HepG2 (cell line): ENCODE results near the gene GALR2. TPM values are rescaled to one million over a fixed set of nuclear protein-coding genes. Genes with fewer than 3 reads are reported as not detected.

Experiments
- HINFP ChIP-seq: sonication (generic); formaldehyde crosslinking; IDR thresholded peaks from 2 replicates; pipeline ENCODE4 v1.4.0; 2020; ENCODE audit warnings: low read depth, mild to moderate bottlenecking, missing genetic modification reagents
- HMGA1 ChIP-seq: sonication (generic); formaldehyde crosslinking; conservative IDR thresholded peaks from 2 replicates; pipeline ENCODE4 v1.4.0; 2020; ENCODE audit warnings: missing genetic modification reagents
- HNRNPK ChIP-seq: fragments of 200-400 bp; formaldehyde crosslinking; IDR thresholded peaks from 2 replicates; pipeline ENCODE4 v1.6.1; 2018; ENCODE audit warnings: low read length, low read depth, moderate library complexity, mild to moderate bottlenecking; ENCODE audit not compliant: poor library complexity, severe bottlenecking
- IKZF5 ChIP-seq: IDR thresholded peaks from 2 replicates; pipeline ENCODE4 v1.6.1; 2018; ENCODE audit warnings: missing genetic modification reagents, mild to moderate bottlenecking, missing compliant biosample characterization
- KAT8 ChIP-seq: IDR thresholded peaks from 2 replicates; pipeline ENCODE4 v1.6.1; 2016; ENCODE audit warnings: missing genetic modification reagents, missing compliant biosample characterization
- KDM2A ChIP-seq: sonication (generic); formaldehyde crosslinking; IDR thresholded peaks from 2 replicates; pipeline ENCODE4 v1.4.0; 2020; ENCODE audit warnings: low read depth, missing genetic modification reagents, borderline replicate concordance
- KDM6A ChIP-seq: IDR thresholded peaks from 2 replicates; pipeline ENCODE4 v1.6.1; 2016; ENCODE audit warnings: low read depth
- PHF20 ChIP-seq: sonication (generic); formaldehyde crosslinking; IDR thresholded peaks from 2 replicates; pipeline ENCODE4 v1.5.0; 2020; ENCODE audit warnings: mild to moderate bottlenecking, missing genetic modification reagents
- SATB2 ChIP-seq: sonication (generic); formaldehyde crosslinking; IDR thresholded peaks from 2 replicates; pipeline ENCODE4 v1.5.0; 2020; ENCODE audit warnings: missing genetic modification reagents
- ZHX1 ChIP-seq: sonication (generic); formaldehyde crosslinking; IDR thresholded peaks from 2 replicates; pipeline ENCODE4 v1.8.1; 2022; ENCODE audit warnings: low read depth, mild to moderate bottlenecking, missing genetic modification reagents
- ZNF567 ChIP-seq: sonication (generic); formaldehyde crosslinking; IDR thresholded peaks from 2 replicates; pipeline ENCODE4 v1.8.1; 2023; ENCODE audit warnings: mild to moderate bottlenecking, missing genetic modification reagents, borderline replicate concordance
- ZNF777 ChIP-seq: sonication (generic); formaldehyde crosslinking; IDR thresholded peaks from 2 replicates; pipeline ENCODE4 v1.4.0; 2020; ENCODE audit warnings: missing genetic modification reagents
- polyA plus RNA-seq, 8 experiments: library from polyadenylated mRNA; depleted of rRNA in 3 of 8; stranded (reverse) in 7 of 8; unstranded in 1 of 8; fragments of >200 nt; fragmentation: Illumina TruSeq in 4 of 8; extraction: Trizol in 4 of 8; gene quantifications; 2 replicates each; pipeline versions ENCODE4 v1.2.1 to v1.2.3, GENCODE V29; 2011 to 2016; ENCODE audit warnings: low read depth in 4 of 8, missing spikeins in 1 of 8, mixed read lengths in 1 of 8; ENCODE audit not compliant: insufficient read depth in 1 of 8
- total RNA-seq, 5 experiments: library from RNA; depleted of rRNA; stranded (reverse); fragments of >200 nt; fragmentation: Illumina TruSeq; extraction: Trizol; gene quantifications; 2 replicates each; pipeline ENCODE4 v1.2.3, GENCODE V29; 2016; ENCODE audit warnings: low read depth in 1 of 5
- TF ChIP-seq, protein P1 (sequence below): sonication (generic); formaldehyde crosslinking; IDR thresholded peaks from 2 replicates; pipeline ENCODE4 v1.4.0; 2020; ENCODE audit warnings: mild to moderate bottlenecking, missing genetic modification reagents, borderline replicate concordance
- TF ChIP-seq, protein P2 (sequence below): sonication (generic); formaldehyde crosslinking; IDR thresholded peaks from 2 replicates; pipeline ENCODE4 v1.4.0; 2020; ENCODE audit warnings: missing genetic modification reagents, mild to moderate bottlenecking, borderline replicate concordance

Gene GALR2
- total and polyA plus RNA-seq, 2 of the 13 experiments (the other 11 are each of a cell fraction or from before 2014, with no cell fraction given): 0.48 to 0.58 TPM

GRCh38 chr17:76103274-76104139 is 28.9 kb downstream of the GALR2 start, which contains the start of gene EXOC7 (continued):
- TF ChIP-seq, protein P1, sequence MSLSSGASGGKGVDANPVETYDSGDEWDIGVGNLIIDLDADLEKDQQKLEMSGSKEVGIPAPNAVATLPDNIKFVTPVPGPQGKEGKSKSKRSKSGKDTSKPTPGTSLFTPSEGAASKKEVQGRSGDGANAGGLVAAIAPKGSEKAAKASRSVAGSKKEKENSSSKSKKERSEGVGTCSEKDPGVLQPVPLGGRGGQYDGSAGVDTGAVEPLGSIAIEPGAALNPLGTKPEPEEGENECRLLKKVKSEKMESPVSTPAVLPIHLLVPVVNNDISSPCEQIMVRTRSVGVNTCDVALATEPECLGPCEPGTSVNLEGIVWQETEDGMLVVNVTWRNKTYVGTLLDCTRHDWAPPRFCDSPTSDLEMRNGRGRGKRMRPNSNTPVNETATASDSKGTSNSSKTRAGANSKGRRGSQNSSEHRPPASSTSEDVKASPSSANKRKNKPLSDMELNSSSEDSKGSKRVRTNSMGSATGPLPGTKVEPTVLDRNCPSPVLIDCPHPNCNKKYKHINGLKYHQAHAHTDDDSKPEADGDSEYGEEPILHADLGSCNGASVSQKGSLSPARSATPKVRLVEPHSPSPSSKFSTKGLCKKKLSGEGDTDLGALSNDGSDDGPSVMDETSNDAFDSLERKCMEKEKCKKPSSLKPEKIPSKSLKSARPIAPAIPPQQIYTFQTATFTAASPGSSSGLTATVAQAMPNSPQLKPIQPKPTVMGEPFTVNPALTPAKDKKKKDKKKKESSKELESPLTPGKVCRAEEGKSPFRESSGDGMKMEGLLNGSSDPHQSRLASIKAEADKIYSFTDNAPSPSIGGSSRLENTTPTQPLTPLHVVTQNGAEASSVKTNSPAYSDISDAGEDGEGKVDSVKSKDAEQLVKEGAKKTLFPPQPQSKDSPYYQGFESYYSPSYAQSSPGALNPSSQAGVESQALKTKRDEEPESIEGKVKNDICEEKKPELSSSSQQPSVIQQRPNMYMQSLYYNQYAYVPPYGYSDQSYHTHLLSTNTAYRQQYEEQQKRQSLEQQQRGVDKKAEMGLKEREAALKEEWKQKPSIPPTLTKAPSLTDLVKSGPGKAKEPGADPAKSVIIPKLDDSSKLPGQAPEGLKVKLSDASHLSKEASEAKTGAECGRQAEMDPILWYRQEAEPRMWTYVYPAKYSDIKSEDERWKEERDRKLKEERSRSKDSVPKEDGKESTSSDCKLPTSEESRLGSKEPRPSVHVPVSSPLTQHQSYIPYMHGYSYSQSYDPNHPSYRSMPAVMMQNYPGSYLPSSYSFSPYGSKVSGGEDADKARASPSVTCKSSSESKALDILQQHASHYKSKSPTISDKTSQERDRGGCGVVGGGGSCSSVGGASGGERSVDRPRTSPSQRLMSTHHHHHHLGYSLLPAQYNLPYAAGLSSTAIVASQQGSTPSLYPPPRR (CRISPR knock-in tag): 0 out of 2 replicates have a peak, but pooled peaks have one; percentile 13
- peak; percentile 82 for TF ChIP-seq PHF20 (CRISPR knock-in tag)
- peak; percentile 96 for TF ChIP-seq KAT8 (CRISPR knock-in tag)
- TF ChIP-seq SATB2 (CRISPR knock-in tag): no peak
- TF ChIP-seq, protein P2, sequence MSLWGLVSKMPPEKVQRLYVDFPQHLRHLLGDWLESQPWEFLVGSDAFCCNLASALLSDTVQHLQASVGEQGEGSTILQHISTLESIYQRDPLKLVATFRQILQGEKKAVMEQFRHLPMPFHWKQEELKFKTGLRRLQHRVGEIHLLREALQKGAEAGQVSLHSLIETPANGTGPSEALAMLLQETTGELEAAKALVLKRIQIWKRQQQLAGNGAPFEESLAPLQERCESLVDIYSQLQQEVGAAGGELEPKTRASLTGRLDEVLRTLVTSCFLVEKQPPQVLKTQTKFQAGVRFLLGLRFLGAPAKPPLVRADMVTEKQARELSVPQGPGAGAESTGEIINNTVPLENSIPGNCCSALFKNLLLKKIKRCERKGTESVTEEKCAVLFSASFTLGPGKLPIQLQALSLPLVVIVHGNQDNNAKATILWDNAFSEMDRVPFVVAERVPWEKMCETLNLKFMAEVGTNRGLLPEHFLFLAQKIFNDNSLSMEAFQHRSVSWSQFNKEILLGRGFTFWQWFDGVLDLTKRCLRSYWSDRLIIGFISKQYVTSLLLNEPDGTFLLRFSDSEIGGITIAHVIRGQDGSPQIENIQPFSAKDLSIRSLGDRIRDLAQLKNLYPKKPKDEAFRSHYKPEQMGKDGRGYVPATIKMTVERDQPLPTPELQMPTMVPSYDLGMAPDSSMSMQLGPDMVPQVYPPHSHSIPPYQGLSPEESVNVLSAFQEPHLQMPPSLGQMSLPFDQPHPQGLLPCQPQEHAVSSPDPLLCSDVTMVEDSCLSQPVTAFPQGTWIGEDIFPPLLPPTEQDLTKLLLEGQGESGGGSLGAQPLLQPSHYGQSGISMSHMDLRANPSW (CRISPR knock-in tag): no peak
- TF ChIP-seq ZNF567: peak; percentile 22; the same call in 1 of the 2 replicates
- TF ChIP-seq ZHX1 (CRISPR knock-in tag): no peak
- no peak for TF ChIP-seq HMGA1 (CRISPR knock-in tag)
- TF ChIP-seq KDM2A (CRISPR knock-in tag): peak; percentile 88
- TF ChIP-seq IKZF5 (CRISPR knock-in tag): peak; percentile 73; the same call in 1 of the 2 replicates
- TF ChIP-seq KDM6A (CRISPR knock-in tag): 0 out of 2 replicates have a peak, but pooled peaks have one; percentile 8
- TF ChIP-seq HNRNPK: peak; percentile 66
- no peak for TF ChIP-seq ZNF777
- peak; percentile 50; the same call in 1 of the 2 replicates for TF ChIP-seq HINFP (CRISPR knock-in tag)
